Activated CD4-positive, alpha-beta memory T cell treated with anti-CD3 and anti-CD28 coated beads for 36 hours (primary cell): Measurements from ENCODE around the gene SNAI3. TPM values are rescaled to one million over a fixed set of nuclear protein-coding genes. Genes with fewer than 3 reads are reported as not detected.

Experiments used
- CTCF ChIA-PET: fragments of 350-600 bp; sonication (Branson Sonifier 250); formaldehyde crosslinking; loops from one replicate; lab custom pipeline; 2021; ENCODE audit warnings: antibody characterized with exemption, inconsistent platforms; lab: Charles Lee
- POLR2A ChIA-PET: fragments of 350-600 bp; sonication (Branson Sonifier 250); formaldehyde crosslinking; loops from one replicate; lab custom pipeline; 2021; ENCODE audit warnings: antibody characterized with exemption; lab: Charles Lee
- DNase-seq: peaks from one replicate; pipeline ENCODE4 v3.0.0-alpha.2; 2020
- H3K27ac Mint-ChIP-seq: one replicate; pipeline ENCODE4 v1.8.0; 2021; ENCODE audit warnings: mixed read lengths
- H3K27me3 Mint-ChIP-seq: one replicate; pipeline ENCODE4 v1.8.0; 2021; ENCODE audit warnings: mixed read lengths
- H3K36me3 Mint-ChIP-seq: one replicate; pipeline ENCODE4 v1.8.0; 2021; ENCODE audit warnings: mixed read lengths
- H3K4me1 Mint-ChIP-seq: one replicate; pipeline ENCODE4 v1.8.0; 2021; ENCODE audit warnings: low read depth, mixed read lengths
- H3K4me3 Mint-ChIP-seq: one replicate; pipeline ENCODE4 v1.8.0; 2021; ENCODE audit warnings: mild to moderate bottlenecking, mixed read lengths
- H3K9me3 Mint-ChIP-seq: one replicate; pipeline ENCODE4 v1.8.0; 2021; ENCODE audit warnings: mixed read lengths
- intact Hi-C: fragments of 100-400 bp; cut with micrococcal nuclease; formaldehyde crosslinking; loops from one replicate; pipeline ENCODE4 v1.15.1; 2023
- microRNA-seq: library from miRNA; unstranded; fragments of <30 nt; microRNA quantifications from one replicate; pipeline ENCODE4 v1.2.0, GENCODE V29; 2022; ENCODE audit warnings: borderline number of aligned reads, borderline microRNAs expressed, borderline replicate concordance
- total RNA-seq, 2 experiments: library from RNA; stranded (reverse); gene quantifications; one replicate each; pipeline ENCODE4 v1.2.3, GENCODE V29; 2021

SNAI3 gene
- total RNA-seq, 2 experiments from 2014 or later, result 5.5 to 5.8 TPM

DNA sequence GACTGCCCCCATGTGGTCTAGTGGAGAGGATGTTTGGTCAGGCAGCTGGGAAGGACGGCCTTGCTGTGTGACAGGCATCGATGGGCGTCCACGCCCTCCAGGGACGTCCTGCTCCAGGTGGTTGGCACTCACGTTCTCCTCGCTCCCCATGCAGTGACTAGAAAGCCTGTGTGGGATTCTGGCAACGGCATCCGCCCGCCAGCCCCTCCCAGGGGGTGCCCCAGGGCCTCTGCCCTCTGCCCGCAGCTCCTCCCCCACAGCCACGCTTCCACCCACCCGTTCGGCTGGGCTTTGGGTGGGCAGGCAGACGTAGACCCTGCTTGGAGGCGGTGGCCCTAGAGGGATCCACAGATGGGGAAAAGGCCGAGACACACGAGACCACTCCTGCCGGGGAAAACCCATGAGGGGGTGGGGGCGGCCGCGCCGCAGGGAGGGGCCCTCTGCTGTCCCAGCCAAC is 52.6 kb downstream of the SNAI3 start:
- intact Hi-C loops, result loop anchor here (5.0 to 10.0 kb wide), 2 partner anchors 41 to 51 kb away; partner anchors contain the start of gene SNAI3
- POLR2A ChIA-PET, result interaction anchor here (0.9 to 1.5 kb wide), 4 partner anchors 16 to 175 kb away, joined by 3 to 6 read pairs (median 4); partner anchors contain the start of gene ZC3H18
- DNase-seq, result peak; percentile 78
- peaks cover 3% of the 10 kb centered on the region for H3K9me3 Mint-ChIP-seq
- H3K4me3 Mint-ChIP-seq, result peak overlapping the region; percentile 66
- H3K36me3 Mint-ChIP-seq, result peaks cover 16% of the 10 kb centered on the region
- H3K27me3 Mint-ChIP-seq, result peaks cover 17% of the 10 kb centered on the region
- peak overlapping the region; percentile 54 for H3K27ac Mint-ChIP-seq
- peaks cover 46% of the 10 kb centered on the region for H3K4me1 Mint-ChIP-seq
- CTCF ChIA-PET, result interaction anchor here (0.6 to 2.8 kb wide), 10 partner anchors 13 to 160 kb away, joined by 3 to 14 read pairs (median 4); no protein-coding TSS in a partner anchor

DNA sequence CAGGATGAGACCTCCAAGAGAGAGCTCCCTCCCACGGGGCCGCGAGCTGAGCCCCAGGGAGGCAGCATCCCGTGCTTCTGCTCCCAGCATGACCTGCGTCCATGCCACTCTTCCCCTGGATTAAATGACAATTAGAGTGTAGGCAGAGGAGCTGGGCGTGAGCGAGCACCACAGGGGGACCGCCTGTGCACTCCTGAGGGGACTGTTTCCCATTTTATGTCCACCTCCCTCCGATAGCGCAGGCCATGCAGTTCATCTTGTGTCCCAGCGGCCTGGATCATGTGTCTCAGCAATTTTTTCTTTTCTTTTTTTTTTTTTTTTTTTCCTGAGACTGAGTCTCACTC is 53.7 kb downstream of the SNAI3 start:
- ChIA-PET CTCF (interaction anchor here (1.3 to 2.8 kb wide), 4 partner anchors 12 to 75 kb away, joined by 3 to 14 read pairs (median 4); no protein-coding TSS in a partner anchor), POLR2A (interaction anchor here (1.5 kb wide), 1 partner anchor 17 kb away, joined by 6 read pairs; no protein-coding TSS in a partner anchor)
- intact Hi-C loops, result loop anchor here (5.0 to 10.0 kb wide), 2 partner anchors 40 to 52 kb away; partner anchors contain the start of gene SNAI3
- peaks cover 35% of the 10 kb centered on the region for H3K4me1 Mint-ChIP-seq
- peaks cover 20% of the 10 kb centered on the region for H3K36me3 Mint-ChIP-seq
- H3K27ac Mint-ChIP-seq, result no peak overlapping the region
- peaks cover 8% of the 10 kb centered on the region for H3K27me3 Mint-ChIP-seq
- DNase-seq, result no peak
- peaks cover 3% of the 10 kb centered on the region for H3K9me3 Mint-ChIP-seq
- no peak overlapping the region for H3K4me3 Mint-ChIP-seq

DNA sequence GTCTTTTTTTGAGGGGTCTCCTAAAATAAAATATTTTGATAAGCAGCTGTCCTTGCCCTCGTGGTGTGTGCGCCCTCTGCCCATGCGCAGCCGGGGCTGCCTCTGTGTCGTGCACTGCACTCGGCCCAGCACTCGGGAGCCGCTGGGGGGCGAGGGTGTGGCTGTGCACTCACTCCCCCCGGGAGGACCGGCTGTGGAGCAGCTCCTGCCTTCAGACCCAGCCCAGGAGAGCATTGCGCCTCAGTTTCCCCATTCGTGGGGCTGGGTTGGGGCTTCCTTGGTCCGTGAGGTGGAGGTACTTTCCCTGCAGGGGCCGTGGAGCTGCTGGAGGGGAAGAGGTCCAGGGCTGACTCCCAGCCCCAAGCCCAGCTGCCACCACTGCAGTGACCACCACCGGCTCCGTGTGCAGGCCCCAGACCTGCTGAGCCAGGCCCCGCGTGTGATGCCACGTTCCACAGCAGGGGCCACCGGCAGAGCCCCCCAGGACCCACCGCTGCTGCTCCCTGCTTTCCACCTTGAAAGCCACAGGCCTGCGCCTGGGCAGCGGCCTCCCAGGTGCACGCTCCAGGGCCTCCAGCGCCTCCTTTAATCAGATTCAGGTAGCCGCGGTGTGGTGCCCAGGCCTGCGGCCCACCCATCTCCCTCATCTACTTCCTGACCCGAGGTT is 54.3 kb downstream of the SNAI3 start:
- H3K36me3 Mint-ChIP-seq, result peaks cover 19% of the 10 kb centered on the region
- CTCF ChIA-PET, result interaction anchor here (1.5 to 2.8 kb wide), 3 partner anchors 12 to 75 kb away, joined by 3 to 14 read pairs (median 5); no protein-coding TSS in a partner anchor
- peaks cover 30% of the 10 kb centered on the region for H3K4me1 Mint-ChIP-seq
- peaks cover 6% of the 10 kb centered on the region for H3K27me3 Mint-ChIP-seq
- POLR2A ChIA-PET, result interaction anchor here (1.5 kb wide), 1 partner anchor 18 kb away, joined by 6 read pairs; no protein-coding TSS in a partner anchor
- no peak overlapping the region for H3K4me3 Mint-ChIP-seq
- no peak for DNase-seq
- intact Hi-C loops, result loop anchor here (5.0 to 10.0 kb wide), 2 partner anchors 40 to 53 kb away; partner anchors contain the start of gene SNAI3
- H3K9me3 Mint-ChIP-seq, result peaks cover under 1% of the 10 kb centered on the region
- no peak overlapping the region for H3K27ac Mint-ChIP-seq

DNA sequence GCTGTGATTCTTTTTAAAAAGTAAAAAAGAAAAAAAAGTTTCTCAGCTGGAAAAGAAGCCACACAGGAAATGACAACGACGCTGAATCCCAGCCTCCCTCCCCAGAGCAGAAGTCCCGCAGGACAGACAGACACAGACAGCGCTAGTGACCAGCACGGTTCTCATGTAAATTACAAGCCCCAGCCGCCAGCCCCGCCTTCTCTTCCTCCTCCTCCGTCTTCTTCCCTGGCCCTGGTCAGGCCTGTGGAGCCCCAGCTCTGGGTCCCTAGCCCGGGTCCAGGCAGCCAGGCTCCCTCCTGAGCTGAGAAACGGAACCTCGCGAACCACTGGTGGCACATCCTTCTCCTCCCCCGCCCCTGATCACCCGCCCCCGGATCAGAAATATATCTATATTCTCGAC is 54.9 kb downstream of the SNAI3 start:
- DNase-seq, result no peak
- Mint-ChIP-seq H3K27me3 (peaks cover 5% of the 10 kb centered on the region), H3K9me3 (no peaks in the 10 kb centered on the region), H3K27ac (no peak overlapping the region), H3K36me3 (peaks cover 23% of the 10 kb centered on the region), H3K4me1 (peaks cover 28% of the 10 kb centered on the region), H3K4me3 (no peak overlapping the region)
- ChIA-PET CTCF (interaction anchor here (2.8 kb wide), 1 partner anchor 11 kb away, joined by 14 read pairs; no protein-coding TSS in a partner anchor), POLR2A (no interaction called here)
- intact Hi-C loops, result loop anchor here (5.0 to 10.0 kb wide), 2 partner anchors 39 to 53 kb away; partner anchors contain the start of gene SNAI3

- intact Hi-C loops, result loop anchor here (5.0 to 10.0 kb wide), 2 partner anchors 39 to 54 kb away; partner anchors contain the start of gene SNAI3
- CTCF ChIA-PET, result no interaction called here
These were observed 55.4 kb downstream of the SNAI3 start for GRCh38 chr16:88630941-88631340.

DNA sequence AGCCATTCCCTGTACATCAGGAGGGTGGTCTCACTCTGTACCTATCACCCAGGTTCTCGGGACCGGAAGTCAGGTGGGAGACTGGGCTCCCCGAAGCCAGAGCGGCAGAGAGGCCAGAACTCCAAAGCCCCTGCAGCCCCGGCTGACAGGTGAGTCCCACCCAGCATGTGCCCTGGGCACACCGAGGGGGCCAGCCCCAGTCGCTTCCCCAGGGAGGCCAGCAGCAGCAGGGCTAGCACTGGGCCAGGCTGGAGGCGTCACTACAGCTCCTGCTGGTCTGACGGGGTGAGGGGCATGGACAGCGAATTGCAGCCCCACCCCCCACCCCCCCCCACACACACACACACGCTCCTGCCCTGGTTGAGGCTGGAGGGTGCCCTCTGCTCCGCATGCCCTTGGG is 55.9 kb downstream of the SNAI3 start:
- POLR2A ChIA-PET, result no interaction called here
- DNase-seq, result no peak
- no peak overlapping the region for H3K27ac Mint-ChIP-seq
- intact Hi-C loops, result loop anchor here (5.0 to 10.0 kb wide), 2 partner anchors 38 to 54 kb away; partner anchors contain the start of gene SNAI3
- peaks cover 22% of the 10 kb centered on the region for H3K4me1 Mint-ChIP-seq
- peaks cover 25% of the 10 kb centered on the region for H3K36me3 Mint-ChIP-seq
- H3K9me3 Mint-ChIP-seq, result no peaks in the 10 kb centered on the region
- H3K4me3 Mint-ChIP-seq, result no peak overlapping the region
- H3K27me3 Mint-ChIP-seq, result peaks cover 3% of the 10 kb centered on the region
- CTCF ChIA-PET, result no interaction called here

More at GRCh38 chr16:88630941-88631340, 55.4 kb downstream of the SNAI3 start:
- no peaks in the 10 kb centered on the region for H3K9me3 Mint-ChIP-seq
- H3K4me1 Mint-ChIP-seq, result peaks cover 23% of the 10 kb centered on the region
- no peak overlapping the region for H3K4me3 Mint-ChIP-seq
- no peak for DNase-seq
- peaks cover 5% of the 10 kb centered on the region for H3K27me3 Mint-ChIP-seq
- POLR2A ChIA-PET, result no interaction called here
- H3K27ac Mint-ChIP-seq, result no peak overlapping the region
- peaks cover 23% of the 10 kb centered on the region for H3K36me3 Mint-ChIP-seq

DNA sequence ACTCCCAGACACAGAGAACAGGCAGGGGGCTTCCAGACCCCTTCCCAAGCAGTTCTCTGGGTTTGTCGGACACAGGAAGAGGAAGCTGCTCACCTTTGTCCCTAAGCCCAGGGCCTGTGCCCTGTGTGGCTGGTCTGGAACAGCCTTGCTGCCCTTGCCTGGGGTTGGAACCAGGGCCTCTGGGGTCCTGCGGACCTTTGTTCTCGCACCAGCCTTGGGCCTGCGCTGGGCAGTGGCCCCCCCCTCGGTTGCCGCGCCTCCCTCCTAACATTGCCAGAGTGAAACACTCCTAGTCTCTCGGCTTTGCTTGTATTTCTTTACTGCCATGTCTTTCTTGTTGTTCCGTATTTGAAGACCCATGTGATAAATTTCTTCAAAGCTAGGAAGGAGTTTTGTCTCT is 56.5 kb downstream of the SNAI3 start:
- Mint-ChIP-seq H3K9me3 (no peaks in the 10 kb centered on the region), H3K27ac (no peak overlapping the region), H3K27me3 (no peaks in the 10 kb centered on the region), H3K4me3 (no peak overlapping the region), H3K4me1 (peaks cover 21% of the 10 kb centered on the region), H3K36me3 (peaks cover 27% of the 10 kb centered on the region)
- CTCF ChIA-PET, result interaction anchor here (0.7 kb wide), 1 partner anchor 58 kb away, joined by 3 read pairs; no protein-coding TSS in a partner anchor
- POLR2A ChIA-PET, result interaction anchor here (0.9 kb wide), 1 partner anchor 10 kb away, joined by 3 read pairs; no protein-coding TSS in a partner anchor
- DNase-seq, result no peak
- intact Hi-C loops, result loop anchor here (5.0 to 10.0 kb wide), 2 partner anchors 38 to 55 kb away; partner anchors contain the start of gene SNAI3

DNA sequence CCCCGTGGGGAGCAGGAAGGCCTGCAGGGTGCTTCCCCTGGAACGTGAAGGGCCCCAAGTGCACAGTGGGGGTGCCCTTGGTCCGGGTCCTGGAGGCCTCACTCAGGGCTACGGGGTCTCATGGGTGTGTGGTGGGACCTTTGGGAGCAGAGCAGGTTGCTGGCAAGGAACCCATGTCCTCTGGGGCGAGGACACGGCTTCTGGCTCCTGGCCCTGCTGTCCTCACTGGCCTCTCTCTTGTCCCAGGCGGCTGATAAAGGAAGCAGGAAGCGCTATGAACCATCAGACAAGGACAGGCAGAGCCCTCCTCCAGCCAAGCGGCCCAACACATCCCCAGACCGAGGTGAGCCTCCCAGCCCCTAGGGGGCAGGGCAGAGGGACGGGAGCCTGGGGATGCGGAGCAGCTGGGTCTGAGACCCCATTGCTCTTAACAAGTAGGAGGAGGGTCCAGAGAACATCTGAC is 57.8 kb downstream of the SNAI3 start:
- Mint-ChIP-seq H3K27me3 (no peaks in the 10 kb centered on the region), H3K4me3 (no peak overlapping the region), H3K36me3 (peaks cover 32% of the 10 kb centered on the region), H3K4me1 (peaks cover 17% of the 10 kb centered on the region), H3K9me3 (no peaks in the 10 kb centered on the region), H3K27ac (no peak overlapping the region)
- no peak for DNase-seq
- ChIA-PET CTCF (interaction anchor here (0.9 to 1.2 kb wide), 3 partner anchors 9 to 152 kb away, joined by 3 to 5 read pairs (median 4); partner anchors contain the start of gene ZC3H18), POLR2A (no interaction called here)
- intact Hi-C loops, result no loop called here

Small RNAs within 50 kb of the gene (microRNA-seq; reads per million reads assigned to microRNA genes)
- gene MIR4722, result not detected

Other genes starting within 250 kb of the SNAI3 start
- 10 to 100 TPM; 11.6 to 12.0 TPM for gene ZFPM1, start 233.2 kb downstream of the SNAI3 start, total RNA-seq
- 10 to 100 TPM; 72.0 to 72.7 TPM for gene ZC3H18, start 116.1 kb downstream of the SNAI3 start, total RNA-seq
- gene IL17C, start 47.9 kb downstream of the SNAI3 start, total RNA-seq, result under 1 TPM in 1 of 2 experiments, not detected in 1; 0.22 TPM
- 100 to 1,000 TPM; 262 to 265 TPM for gene CYBA, start 35.5 kb downstream of the SNAI3 start, total RNA-seq
- 100 to 1,000 TPM; 111 to 113 TPM for gene MVD, start 23.4 kb downstream of the SNAI3 start, total RNA-seq
- gene RNF166, start 19.9 kb upstream of the SNAI3 start, total RNA-seq, result 10 to 100 TPM; 46.4 to 55.6 TPM
- 10 to 100 TPM; 38.0 to 41.6 TPM for gene CTU2, start 20.0 kb upstream of the SNAI3 start, total RNA-seq
- gene PIEZO1, start 98.7 kb upstream of the SNAI3 start, total RNA-seq, result 100 to 1,000 TPM; 221 to 234 TPM
- gene CDT1, start 117.3 kb upstream of the SNAI3 start, total RNA-seq, result 100 to 1,000 TPM; 169 to 183 TPM
- gene APRT, start 125.4 kb upstream of the SNAI3 start, total RNA-seq, result 100 to 1,000 TPM; 270 to 272 TPM
- 10 to 100 TPM; 22.0 to 24.1 TPM for gene GALNS, start 170.4 kb upstream of the SNAI3 start, total RNA-seq
- gene TRAPPC2L, start 170.6 kb upstream of the SNAI3 start, total RNA-seq, result 10 to 100 TPM; 63.6 to 71.5 TPM
- gene PABPN1L, start 180.2 kb upstream of the SNAI3 start, total RNA-seq, result not detected